Spleen (tissue), 7 donors: ENCODE measurements around the gene TRIM56.

Experiments used
- CTCF ChIP-seq, 11 experiments: fragments of 200-600 bp in 7 of 11; fragments of 450-650 bp in 4 of 11; sonication (generic) in 4 of 11; IDR thresholded peaks in 8 of 11; conservative IDR thresholded peaks in 3 of 11; 1 replicate in 7 of 11; 2 replicates in 4 of 11; pipeline versions ENCODE4 v1.4.0 to v1.8.0; 2016 to 2021; ENCODE audit warnings: antibody characterized with exemption in 11 of 11, inconsistent platforms in 4 of 11, mild to moderate bottlenecking in 1 of 11
- POLR2A ChIP-seq, 3 donors: fragments of 450-650 bp; IDR thresholded peaks; one replicate each; pipeline ENCODE4 v1.5.1; 2017; ENCODE audit warnings: antibody characterized with exemption in 3 of 3, mild to moderate bottlenecking in 1 of 3
- POLR2AphosphoS5 ChIP-seq, 3 donors: sonication (generic); formaldehyde crosslinking; IDR thresholded peaks; one replicate each; pipeline ENCODE4 v1.5.1; 2017; ENCODE audit warnings: antibody characterized with exemption in 3 of 3
- donor health status: DM: no; HTN: no; CAD: no; lungs with moderate emphysema.
- donor health status: DM: no; HTN: no; CAD: no.
- donor health status: DM: no; HTN: no; CAD: no.

GRCh38 chr7:101124376-101125056, 39.2 kb downstream of the TRIM56 start:
- TF ChIP-seq CTCF (IDR thresholded peaks at IDR 0.05 in 8 of 11, conservative IDR thresholded peaks at IDR 0.05 in 3 of 11) = no peak
- TF ChIP-seq POLR2A (IDR thresholded peaks at IDR 0.05) = no peak
- no peak for TF ChIP-seq POLR2AphosphoS5 (IDR thresholded peaks at IDR 0.05)
